Breast epithelium (tissue), 4 donors: ENCODE data around the gene AQP10. TPM values are rescaled to one million over a fixed set of nuclear protein-coding genes. Genes with fewer than 3 reads are reported as not detected.

ENCODE experiments used
- DNase-seq, 2 donors: peaks; one replicate each; pipeline ENCODE4 v3.0.0-alpha.2; 2019; ENCODE audit warnings: low spot score in 2 of 2
- H3K27ac ChIP-seq, 2 donors: fragments of 200-600 bp; sonication (generic) in 1 of 2; one replicate each; pipeline ENCODE4 v1.5.1; 2016 to 2019; ENCODE audit warnings: mild to moderate bottlenecking in 1 of 2
- H3K27me3 ChIP-seq, 2 donors: fragments of 200-600 bp; sonication (generic) in 1 of 2; one replicate each; pipeline versions ENCODE4 v1.5.1 to v1.6.0; 2017 to 2019; ENCODE audit warnings: control low read depth in 1 of 2, mild to moderate bottlenecking in 1 of 2
- H3K36me3 ChIP-seq: fragments of 200-600 bp; one replicate; pipeline ENCODE4 v1.5.1; 2019
- H3K4me1 ChIP-seq, 2 donors: fragments of 200-600 bp; sonication (generic); one replicate each; pipeline ENCODE4 v1.5.1; 2016 to 2019; ENCODE audit warnings: control low read depth in 1 of 2
- H3K4me3 ChIP-seq, 3 donors: fragments of 200-600 bp; sonication (generic); 1 replicate in 2 of 3; 2 replicates in 1 of 3; pipeline ENCODE4 v1.5.1; 2016 to 2019; ENCODE audit warnings: mild to moderate bottlenecking in 3 of 3, moderate library complexity in 2 of 3
- H3K9me3 ChIP-seq, 2 donors: fragments of 200-600 bp; sonication (generic) in 1 of 2; one replicate each; pipeline ENCODE4 v1.5.1; 2016 to 2019; ENCODE audit warnings: control low read depth in 1 of 2
- POLR2A ChIP-seq: fragments of 450-650 bp; IDR thresholded peaks from one replicate; pipeline ENCODE4 v1.6.1; 2016; ENCODE audit warnings: antibody characterized with exemption, mild to moderate bottlenecking, moderate library complexity
- POLR2AphosphoS5 ChIP-seq, 3 donors: sonication (generic); formaldehyde crosslinking; IDR thresholded peaks; one replicate each; pipeline ENCODE4 v1.6.1; 2017; ENCODE audit warnings: antibody characterized with exemption in 3 of 3
- intact Hi-C: fragments of 100-400 bp; cut with DNase I; formaldehyde crosslinking; loops from one replicate; pipeline ENCODE4 v1.15.1; 2023; ENCODE audit warnings: low total_unique reads
- total RNA-seq, 3 donors: library from RNA; depleted of rRNA; stranded (reverse); fragments of >200 nt; gene quantifications; one replicate each; pipeline ENCODE4 v1.1.0, GENCODE V29; 2016
- TF ChIP-seq, protein P1 (sequence below), 3 donors: fragments of 450-650 bp; IDR thresholded peaks; one replicate each; pipeline ENCODE4 v1.5.1; 2016 to 2017; ENCODE audit warnings: antibody characterized with exemption in 3 of 3, mild to moderate bottlenecking in 3 of 3, moderate library complexity in 3 of 3

The AQP10 gene
- total RNA-seq, 3 donors from 2014 or later = 0.44 TPM; not detected in 2

DNA sequence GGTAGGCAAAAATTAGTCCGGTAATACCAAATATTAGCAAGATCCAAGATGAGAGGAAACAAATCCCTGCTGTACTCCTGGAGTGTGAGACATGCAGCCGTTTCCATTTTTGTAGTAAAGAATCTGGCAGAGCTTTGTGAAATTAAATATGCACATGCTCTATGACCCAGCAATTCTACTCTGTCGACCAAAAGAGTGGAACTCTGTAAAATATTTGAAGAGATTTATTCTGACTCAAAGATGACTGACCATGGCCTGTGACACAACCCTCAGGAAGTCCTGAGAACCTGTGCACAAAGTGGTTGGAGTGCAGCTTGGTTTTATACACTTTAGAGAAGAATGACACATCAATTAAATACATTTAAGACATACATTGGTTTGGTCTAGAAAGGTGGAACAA, 32.2 kb upstream of the AQP10 start:
- no peak overlapping the region for H3K27ac ChIP-seq
- no peaks in the 10 kb centered on the region for H3K36me3 ChIP-seq
- DNase-seq = no peak
- no peaks in the 10 kb centered on the region for H3K27me3 ChIP-seq
- no peak overlapping the region for H3K4me3 ChIP-seq
- intact Hi-C loops = no loop called here
- TF ChIP-seq POLR2AphosphoS5 (IDR thresholded peaks at IDR 0.05) = no peak
- no peak for TF ChIP-seq POLR2A
- TF ChIP-seq, protein P1, sequence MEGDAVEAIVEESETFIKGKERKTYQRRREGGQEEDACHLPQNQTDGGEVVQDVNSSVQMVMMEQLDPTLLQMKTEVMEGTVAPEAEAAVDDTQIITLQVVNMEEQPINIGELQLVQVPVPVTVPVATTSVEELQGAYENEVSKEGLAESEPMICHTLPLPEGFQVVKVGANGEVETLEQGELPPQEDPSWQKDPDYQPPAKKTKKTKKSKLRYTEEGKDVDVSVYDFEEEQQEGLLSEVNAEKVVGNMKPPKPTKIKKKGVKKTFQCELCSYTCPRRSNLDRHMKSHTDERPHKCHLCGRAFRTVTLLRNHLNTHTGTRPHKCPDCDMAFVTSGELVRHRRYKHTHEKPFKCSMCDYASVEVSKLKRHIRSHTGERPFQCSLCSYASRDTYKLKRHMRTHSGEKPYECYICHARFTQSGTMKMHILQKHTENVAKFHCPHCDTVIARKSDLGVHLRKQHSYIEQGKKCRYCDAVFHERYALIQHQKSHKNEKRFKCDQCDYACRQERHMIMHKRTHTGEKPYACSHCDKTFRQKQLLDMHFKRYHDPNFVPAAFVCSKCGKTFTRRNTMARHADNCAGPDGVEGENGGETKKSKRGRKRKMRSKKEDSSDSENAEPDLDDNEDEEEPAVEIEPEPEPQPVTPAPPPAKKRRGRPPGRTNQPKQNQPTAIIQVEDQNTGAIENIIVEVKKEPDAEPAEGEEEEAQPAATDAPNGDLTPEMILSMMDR (IDR thresholded peaks at IDR 0.05) = no peak
- H3K4me1 ChIP-seq = no peaks in the 10 kb centered on the region
- peaks cover 0 to under 1% of the 10 kb centered on the region in 2 donors for H3K9me3 ChIP-seq

DNA sequence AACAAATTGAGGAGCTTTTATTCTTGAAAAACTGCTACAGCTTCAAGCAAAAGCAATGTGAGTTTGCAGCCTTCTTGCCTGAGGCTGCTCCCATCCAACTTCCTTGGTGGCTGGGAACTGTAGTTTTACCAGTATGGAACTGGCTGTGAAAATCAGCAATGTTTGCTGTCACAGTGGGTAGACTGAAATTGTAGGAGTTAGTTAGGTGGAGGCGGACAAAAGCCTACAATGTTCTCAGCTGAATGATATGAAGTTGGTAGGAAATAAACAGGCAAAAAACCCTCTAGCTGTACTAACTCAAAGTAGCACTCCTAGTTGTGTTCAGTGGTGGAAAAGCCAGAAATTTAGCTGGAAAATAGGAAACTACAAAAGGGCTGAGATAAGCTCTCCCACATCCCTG, 30.0 kb upstream of the AQP10 start:
- no peak overlapping the region for H3K27ac ChIP-seq
- H3K36me3 ChIP-seq = no peaks in the 10 kb centered on the region
- H3K4me1 ChIP-seq = no peaks in the 10 kb centered on the region
- DNase-seq = no peak
- intact Hi-C loops = no loop called here
- H3K27me3 ChIP-seq = no peaks in the 10 kb centered on the region
- no peak for TF ChIP-seq POLR2A
- TF ChIP-seq, protein P1 (IDR thresholded peaks at IDR 0.05) = no peak
- no peak for TF ChIP-seq POLR2AphosphoS5 (IDR thresholded peaks at IDR 0.05)
- no peak overlapping the region for H3K4me3 ChIP-seq
- H3K9me3 ChIP-seq = peaks cover 15 to 18% of the 10 kb centered on the region in 2 donors

DNA sequence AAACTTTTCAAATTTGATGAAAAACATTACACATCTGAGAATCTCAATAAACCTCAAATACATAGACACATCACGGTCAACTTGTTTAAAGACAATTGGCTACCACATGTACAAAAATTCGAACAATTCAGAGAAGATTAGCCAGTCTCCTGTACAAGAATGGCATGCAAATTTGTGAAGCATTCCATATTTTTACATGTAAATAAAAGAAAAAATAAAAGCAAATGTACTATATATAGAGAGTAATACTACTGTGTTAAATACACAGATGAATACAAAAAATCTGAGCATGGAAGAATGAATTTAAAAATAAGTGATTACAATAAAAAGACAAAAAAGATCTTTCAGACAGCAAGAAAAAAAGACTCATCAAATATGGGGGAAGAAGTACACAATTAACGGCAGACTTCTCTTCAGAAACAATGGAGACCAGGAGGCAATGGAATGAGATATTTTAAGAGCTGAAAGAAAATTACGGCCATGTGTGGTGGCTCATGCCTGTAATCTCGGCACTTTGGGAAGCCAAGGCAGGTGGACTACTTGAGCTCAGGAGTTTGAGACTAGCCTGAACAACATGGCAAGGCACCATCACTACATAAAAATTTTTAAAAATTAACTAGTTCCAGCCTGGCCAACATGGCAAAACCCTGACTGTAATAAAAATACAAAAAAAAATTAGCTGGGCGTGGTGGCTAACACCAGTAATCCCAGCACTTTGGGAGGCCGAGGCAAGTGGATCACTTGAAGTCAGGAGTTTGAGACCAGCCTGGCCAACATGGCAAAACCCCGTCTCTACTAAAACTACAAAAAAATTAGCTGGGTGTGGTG, 25.3 kb upstream of the AQP10 start:
- H3K4me1 ChIP-seq = no peaks in the 10 kb centered on the region
- no peak overlapping the region for H3K4me3 ChIP-seq
- no peaks in the 10 kb centered on the region for H3K27me3 ChIP-seq
- no peak overlapping the region for H3K27ac ChIP-seq
- intact Hi-C loops = no loop called here
- TF ChIP-seq POLR2AphosphoS5 (IDR thresholded peaks at IDR 0.05) (no peak), POLR2A (no peak)
- TF ChIP-seq, protein P1 (IDR thresholded peaks at IDR 0.05) = no peak
- no peak for DNase-seq
- H3K9me3 ChIP-seq = peaks cover 27 to 29% of the 10 kb centered on the region in 2 donors
- no peaks in the 10 kb centered on the region for H3K36me3 ChIP-seq

DNA sequence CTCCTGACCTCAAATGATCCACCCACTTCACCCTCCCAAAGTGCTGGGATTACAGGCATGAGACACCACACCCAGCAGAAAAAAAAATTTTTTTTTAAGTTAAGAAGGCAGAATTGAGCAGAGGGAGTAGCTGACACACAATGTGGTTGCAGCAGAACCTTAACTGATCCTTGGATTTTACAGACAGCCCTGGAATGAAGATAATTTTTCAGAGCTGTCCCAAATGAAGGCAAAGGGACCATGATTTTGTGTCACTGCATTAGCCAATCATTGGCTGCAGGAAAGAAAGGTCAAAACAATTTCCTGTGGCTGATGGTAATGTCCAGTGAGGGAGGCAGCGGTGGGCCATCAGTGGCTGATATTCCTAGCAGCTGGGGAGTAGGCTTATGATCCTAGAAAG, 19.3 kb upstream of the AQP10 start:
- no peak for DNase-seq
- Histone ChIP-seq H3K4me1 (no peaks in the 10 kb centered on the region), H3K27ac (no peak overlapping the region), H3K9me3 (peaks cover 4 to 6% of the 10 kb centered on the region in 2 donors), H3K36me3 (no peaks in the 10 kb centered on the region), H3K4me3 (no peak overlapping the region), H3K27me3 (no peaks in the 10 kb centered on the region)
- TF ChIP-seq POLR2A = no peak
- no peak for TF ChIP-seq POLR2AphosphoS5 (IDR thresholded peaks at IDR 0.05)
- TF ChIP-seq, protein P1 (IDR thresholded peaks at IDR 0.05) = no peak
- intact Hi-C loops = no loop called here

DNA sequence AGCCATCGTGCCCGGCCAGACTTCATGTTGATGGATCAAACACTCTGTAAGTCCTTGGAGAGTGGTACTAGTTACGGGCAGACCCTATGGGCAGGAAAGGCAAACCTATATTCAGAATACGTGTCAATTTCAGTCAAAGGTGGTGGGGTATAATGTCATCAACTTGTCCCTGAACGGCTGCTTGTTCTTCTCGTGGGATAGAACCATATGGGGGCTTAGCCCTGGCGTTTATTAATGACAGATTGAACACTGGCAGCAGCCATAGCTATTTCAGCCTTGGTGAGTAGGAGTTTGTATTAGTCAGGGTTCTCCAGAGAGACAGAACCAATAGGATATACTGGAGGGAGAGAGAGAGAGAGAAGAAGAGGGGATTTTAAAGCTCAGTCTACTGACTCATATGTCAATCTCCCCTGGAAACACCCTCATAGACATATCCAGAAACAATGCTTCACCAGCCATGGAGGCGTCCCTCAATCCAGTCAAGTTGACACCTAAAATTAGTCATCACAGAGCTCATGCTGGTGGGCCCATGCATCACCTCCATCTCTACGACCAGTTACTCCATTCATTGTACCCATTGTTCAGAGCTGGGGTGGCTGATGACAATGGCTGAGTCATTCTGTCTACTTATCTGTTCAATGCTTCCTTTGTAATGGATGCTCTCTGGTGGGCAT, 16.1 kb upstream of the AQP10 start:
- intact Hi-C loops = no loop called here
- Histone ChIP-seq H3K9me3 (no peaks in the 10 kb centered on the region), H3K4me3 (no peak overlapping the region), H3K27me3 (no peaks in the 10 kb centered on the region), H3K4me1 (no peaks in the 10 kb centered on the region), H3K36me3 (no peaks in the 10 kb centered on the region), H3K27ac (no peak overlapping the region)
- no peak for TF ChIP-seq POLR2AphosphoS5 (IDR thresholded peaks at IDR 0.05)
- TF ChIP-seq POLR2A = no peak
- TF ChIP-seq, protein P1 (IDR thresholded peaks at IDR 0.05) = no peak
- DNase-seq = no peak
